ENCODE measurements around the gene PRODH2.
"Not testable (repeated sequence)": the region's sequence is repeated elsewhere in the genome, so short reads cannot be mapped to it uniquely, and the experiment has no call there.

The PRODH2 gene

GRCh38 chr19:35843676-35844481 lies 31.2 kb upstream of the PRODH2 start:
- DNase-seq (ENCODE audit: low spot score) = peak; percentile 5

DNA sequence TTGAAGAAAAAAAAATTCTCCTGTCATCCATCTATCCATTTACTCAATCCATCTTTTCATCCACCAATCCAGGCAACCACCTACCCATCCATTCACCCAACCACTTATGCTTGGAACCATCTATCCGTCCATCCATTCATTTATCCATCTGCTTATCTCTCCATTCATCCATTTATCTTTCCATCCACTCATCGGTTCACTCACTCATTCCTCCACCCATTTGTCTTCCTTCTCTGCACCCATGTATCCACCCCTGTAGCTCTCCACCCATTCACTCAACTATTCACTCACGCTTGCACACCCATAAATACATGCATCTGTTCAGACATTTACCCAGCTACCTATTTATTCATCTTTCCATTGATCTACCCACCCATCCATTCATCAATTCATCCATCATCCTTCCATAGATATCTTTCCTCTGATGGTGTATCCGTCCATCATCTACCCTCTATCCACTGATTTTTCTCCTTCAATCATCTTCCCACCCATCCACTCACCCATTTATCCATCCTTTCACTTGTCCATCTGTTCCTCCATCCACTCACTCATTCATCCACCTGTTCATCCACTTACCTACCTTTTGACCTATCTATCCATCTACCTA lies 30.1 kb upstream of the PRODH2 start:
- no peak for DNase-seq (ENCODE audit: low spot score)

DNA sequence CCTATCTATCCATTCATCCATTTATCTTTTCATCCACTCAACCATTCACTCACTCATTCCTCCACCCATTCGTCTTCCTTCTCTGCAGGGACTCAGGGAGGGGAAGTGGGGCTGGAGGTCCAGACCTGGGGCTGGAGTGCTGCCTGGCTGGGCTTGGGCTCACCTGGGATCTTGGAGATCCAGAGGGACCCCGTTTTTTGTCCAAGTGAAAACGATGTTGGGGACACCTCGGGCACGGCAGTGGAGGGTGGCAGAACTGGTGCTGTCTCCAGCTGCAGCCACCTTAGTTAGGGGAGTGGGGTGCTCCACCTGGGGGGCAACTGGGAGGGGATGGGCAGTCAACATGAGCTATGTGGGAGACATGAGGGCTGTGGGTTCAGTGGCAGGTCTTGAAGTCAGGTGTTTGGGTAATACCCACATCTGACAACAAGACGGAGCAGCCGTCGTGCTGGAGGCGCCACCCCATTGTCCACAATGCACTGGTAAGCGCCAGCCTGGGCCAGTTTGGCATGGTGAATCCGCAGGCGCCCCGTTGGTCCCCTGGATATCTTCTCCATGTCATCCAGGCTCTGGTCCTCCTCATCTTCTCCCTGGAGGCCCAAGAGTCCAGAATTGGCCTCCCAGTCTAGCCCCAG lies 29.4 kb upstream of the PRODH2 start:
- no peak for DNase-seq (ENCODE audit: low spot score)

DNA sequence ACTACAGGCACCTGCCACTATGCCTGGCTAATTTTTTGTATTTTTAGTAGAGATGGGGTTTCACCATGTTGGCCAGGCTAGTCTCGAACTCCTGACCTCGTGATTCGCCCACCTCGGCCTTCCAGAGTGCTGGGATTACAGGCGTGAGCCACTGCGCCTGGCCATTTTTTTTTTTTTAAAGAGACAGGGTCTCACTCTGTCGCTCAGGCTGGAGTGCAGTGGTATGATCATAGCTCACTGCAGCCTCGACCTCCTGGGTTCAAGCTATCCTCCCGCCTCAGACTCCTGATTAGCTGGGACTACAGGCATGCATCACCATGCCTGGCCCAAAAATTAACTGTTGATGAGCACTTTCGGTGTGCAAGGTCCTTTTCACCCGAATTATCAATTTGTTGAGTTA lies 23.5 kb upstream of the PRODH2 start:
- DNase-seq (ENCODE audit: low spot score) = not testable (repeated sequence)

GRCh38 chr19:35833972-35834371 lies 21.3 kb upstream of the PRODH2 start:
- DNase-seq (ENCODE audit: low spot score) = no peak

DNA sequence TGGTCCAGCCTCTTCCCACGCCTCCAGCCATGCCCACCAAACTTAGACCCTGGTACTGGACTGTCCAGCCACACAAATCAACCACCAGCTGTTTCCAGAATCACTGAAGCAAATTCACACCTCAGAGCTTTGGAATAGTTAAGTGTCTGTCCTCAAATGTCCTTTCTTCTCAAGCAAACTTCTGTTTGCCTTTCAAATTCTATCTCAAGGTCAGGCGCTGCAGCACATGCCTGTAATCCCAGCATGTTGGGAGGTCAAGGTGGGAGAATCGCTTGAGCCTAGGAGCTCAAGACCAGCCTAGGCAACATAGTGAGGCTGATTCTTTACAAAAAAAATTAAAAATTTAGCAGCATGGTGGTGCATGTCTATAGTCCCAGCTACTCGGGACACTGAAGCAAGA lies 19.4 kb upstream of the PRODH2 start:
- no peak for DNase-seq (ENCODE audit: low spot score)

DNA sequence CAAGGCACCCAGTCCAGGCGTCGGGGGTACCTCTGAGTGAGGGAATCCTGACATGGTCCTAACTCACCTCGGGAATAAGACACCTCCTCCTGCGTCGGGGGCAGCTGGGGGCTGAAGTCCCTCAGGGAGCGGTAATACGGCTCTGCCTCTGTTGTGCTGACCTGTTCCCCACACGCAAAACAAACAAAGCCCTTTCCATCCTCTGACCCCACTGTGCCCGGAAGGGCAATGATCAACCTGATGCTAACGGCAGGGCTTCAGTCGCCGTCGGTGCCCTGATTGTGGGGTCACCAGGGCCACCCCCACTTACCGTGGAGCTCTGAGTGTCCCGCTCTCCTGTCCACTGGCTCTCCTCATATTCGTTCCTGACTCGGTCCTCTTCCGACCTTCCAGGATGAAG lies 18.3 kb upstream of the PRODH2 start:
- DNase-seq (ENCODE audit: low spot score) = no peak

DNA sequence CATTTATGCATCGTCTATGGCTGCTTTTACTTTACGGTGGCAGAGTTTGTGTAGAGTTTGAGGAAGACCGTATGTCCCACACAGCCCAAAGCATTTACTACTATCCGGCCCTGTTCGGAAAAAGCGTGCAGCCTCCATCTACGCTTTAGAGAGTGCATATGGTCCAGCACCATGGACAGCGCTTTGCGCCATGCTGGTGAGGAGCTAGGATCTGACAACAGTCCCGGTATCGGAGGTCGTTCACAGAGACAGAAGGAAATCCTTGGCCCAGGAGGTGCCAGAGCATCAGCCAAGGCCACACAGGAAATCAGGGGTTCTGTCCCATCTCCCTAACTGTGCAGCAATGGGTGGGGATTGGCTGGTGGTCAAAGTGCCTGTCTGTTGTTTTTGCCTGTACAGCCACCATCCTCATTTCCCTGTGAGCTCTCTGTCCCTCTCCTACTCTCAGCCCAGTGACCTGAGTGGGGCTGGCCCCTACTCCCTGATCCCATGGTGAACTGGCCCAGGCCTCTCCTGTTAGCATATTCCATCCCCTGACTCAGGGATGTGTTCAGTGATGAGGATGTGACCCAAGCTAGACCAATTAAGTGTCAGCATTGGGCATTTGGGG lies 16.2 kb upstream of the PRODH2 start:
- peak; percentile 84 for DNase-seq (ENCODE audit: low spot score)

- DNase-seq (ENCODE audit: low spot score) = no peak
Observed at GRCh38 chr19:35824150-35824549, 11.5 kb upstream of the PRODH2 start.

DNA sequence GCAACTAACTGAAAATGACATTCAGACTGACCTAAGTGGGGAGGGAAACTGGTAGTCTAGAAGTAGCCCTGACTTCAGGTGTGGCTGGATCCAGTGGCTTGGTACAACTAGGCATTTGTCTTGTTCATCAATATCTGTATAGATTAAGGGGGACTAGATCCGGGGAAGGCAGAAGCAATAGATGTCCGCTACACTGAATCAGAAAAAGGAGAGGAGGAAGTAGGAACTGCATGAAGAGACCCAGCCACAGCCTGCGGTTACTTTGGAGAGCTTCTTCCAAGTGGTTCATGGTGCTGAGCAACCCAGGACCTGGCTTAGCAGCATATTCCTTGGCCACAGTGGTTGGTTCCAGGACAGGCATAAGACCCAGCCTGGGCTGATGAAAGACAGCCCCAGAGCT lies 9.9 kb upstream of the PRODH2 start:
- DNase-seq (ENCODE audit: low spot score) = no peak

- no peak for DNase-seq (ENCODE audit: low spot score)
Observed at GRCh38 chr19:35818445-35818844, 5.8 kb upstream of the PRODH2 start.

- no peak for DNase-seq (ENCODE audit: low spot score)
Observed at GRCh38 chr19:35816846-35817245, 4.2 kb upstream of the PRODH2 start.

DNA sequence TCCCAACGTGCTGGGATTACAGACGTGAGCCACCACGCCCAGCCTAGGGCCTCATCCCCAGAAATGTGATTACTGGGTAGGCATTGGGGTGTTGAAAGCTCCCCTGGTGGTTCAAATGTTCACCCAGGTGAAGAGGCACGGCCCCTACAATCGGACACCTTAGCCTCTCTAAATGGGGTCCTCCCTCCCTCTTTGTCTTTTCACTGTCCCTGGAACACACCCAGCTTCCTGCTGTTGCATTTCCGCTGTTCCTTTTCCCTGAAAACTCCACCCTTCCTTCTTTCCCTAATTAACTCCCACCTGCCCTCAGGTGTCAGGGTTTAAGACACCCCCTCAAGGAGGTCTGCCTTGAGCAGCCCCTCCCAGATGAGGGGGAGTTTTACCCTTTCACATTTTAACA lies 3.6 kb upstream of the PRODH2 start:
- no peak for DNase-seq (ENCODE audit: low spot score)

DNA sequence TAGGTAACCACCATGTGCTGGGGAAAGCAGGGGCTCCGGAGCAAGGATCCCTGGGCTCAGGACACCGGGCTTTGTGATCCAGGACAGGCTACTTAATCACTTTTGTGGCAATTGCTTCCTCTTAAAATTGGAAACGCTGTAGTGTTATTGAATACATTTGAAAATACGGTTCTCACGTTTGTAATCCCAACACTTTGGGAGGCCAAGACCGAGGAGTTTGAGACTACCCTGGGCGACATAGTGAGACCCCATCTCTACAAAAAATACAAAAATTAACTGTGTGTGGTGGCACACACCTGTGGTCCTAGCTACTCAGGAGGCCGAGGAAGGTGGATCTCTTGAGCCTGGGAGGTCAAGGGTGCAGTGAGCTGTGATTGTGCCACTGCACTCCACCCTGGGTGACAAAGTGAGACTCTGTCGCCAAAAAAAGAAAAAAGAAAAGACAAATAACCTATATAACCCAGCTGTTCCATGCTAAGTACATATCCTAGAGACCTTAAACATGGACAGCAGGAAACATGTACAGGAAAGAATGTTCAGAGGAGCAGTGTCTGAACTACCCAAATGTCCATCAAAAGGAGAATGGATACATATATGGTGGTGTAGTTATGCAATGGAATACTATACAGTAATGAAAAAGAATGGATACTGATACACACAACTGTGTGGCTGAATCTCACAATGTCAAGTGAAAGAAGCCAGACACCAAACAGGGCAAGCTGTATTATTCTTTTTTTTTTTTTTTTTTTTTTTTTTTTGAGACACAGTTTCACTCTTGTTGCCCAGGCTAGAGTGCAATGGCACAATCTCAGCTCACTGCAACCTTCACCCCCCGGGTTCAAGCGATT lies 622 bp upstream of the PRODH2 start:
- no peak for DNase-seq (ENCODE audit: low spot score)

DNA sequence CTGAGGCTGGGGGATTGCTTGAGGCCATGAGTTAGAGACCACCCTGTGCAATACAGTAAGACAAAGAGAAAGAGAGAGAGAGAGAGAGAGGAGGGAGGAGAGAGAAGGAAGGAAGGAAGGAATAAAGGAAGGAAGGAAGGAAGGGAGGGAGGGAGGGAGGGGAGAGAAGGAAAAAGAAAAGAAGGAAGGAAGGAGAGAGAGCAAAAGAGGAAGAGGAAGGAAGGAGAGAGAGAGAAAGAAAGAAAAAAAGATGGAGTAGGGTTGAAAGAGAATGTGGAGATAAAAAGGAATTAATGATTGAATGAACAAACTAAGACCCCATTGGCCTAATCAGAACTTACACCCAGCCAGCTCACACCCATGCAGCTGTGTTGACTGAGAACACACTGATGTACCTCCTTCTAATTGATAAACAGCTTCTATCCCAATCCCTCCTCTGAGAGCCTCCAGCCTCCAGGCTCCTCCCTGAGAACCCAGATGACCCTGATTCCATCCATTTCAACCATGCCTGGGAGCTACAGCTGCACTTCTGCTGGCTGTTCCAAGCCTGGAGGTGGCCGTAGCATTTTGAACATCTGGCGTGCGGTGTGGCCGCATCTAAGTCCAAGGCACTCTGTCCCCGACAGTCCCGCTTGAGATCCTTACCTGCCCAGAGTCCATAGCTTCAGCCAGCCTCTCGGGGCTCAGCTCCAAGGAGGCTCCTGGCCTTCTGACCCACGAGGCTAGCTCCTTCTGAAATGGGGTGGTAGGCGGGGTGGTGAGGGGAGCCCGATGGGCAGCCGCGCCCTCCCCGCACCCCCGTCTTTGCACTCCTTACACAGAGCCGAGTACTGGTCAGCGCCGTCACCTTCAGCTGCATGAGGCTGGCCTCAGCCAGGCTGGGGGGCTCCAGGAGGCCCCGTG lies 1.1 kb downstream of the PRODH2 start:
- no peak for DNase-seq (ENCODE audit: low spot score)

- DNase-seq (ENCODE audit: low spot score) = no peak
Observed at GRCh38 chr19:35807633-35808032, 5.0 kb downstream of the PRODH2 start.

GRCh38 chr19:35806597-35806996 lies 6.0 kb downstream of the PRODH2 start:
- no peak for DNase-seq (ENCODE audit: low spot score)

- no peak for DNase-seq (ENCODE audit: low spot score)
Observed at GRCh38 chr19:35805526-35806102, 7.0 kb downstream of the PRODH2 start.

DNA sequence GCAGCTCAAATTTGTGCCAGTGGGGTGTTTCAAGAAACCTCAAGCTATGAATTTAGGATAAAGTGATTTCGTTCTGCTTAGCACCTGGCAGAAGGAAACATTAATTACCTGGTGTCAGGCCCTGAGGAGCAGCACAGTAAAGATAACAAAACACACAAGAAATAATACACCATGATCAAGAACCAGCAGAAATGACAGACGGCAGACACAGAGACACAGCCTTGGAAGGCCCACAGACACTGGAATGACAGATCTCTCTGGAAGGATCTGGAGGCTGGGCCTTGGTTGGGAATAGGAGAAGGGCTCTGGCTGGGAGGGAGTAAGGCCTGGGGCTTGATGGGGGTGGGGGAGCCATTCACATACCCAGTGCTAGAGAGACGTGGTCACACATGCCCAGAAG lies 10.8 kb downstream of the PRODH2 start:
- no peak for DNase-seq (ENCODE audit: low spot score)

GRCh38 chr19:35797663-35798062 lies 15.0 kb downstream of the PRODH2 start:
- no peak for DNase-seq (ENCODE audit: low spot score)
